HG03469 (cell line): ENCODE measurements around the gene OCIAD1.
"Not testable (repeated sequence)": the region's sequence is repeated elsewhere in the genome, so short reads cannot be mapped to it uniquely, and the experiment has no call there.

Experiments
- ATAC-seq: cut with Tn5 transposase; IDR thresholded peaks from one replicate; pipeline ENCODE4 v1.9.1; 2021; ENCODE audit warnings: mild to moderate bottlenecking, moderate library complexity, moderate number of reproducible peaks; ENCODE audit not compliant: unreplicated experiment

Gene OCIAD1

DNA sequence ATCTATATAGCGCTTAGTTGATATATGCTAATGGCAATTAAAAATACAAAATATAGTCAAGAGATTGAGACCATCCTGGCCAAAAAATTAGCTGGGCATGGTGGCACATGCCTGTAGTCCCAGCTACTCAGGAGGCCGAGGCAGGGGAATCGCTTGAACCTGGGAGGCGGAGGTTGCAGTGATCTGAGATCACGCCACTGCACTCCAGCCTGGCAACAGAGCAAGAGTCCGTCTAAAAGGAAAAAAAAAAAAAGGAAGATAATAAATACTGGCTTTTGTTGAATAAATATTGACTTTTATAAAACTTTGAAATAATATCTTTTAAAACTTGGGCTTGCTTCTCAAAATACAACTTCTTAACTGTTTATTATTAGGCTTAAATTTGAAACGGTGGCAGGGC, 14.6 kb upstream of the OCIAD1 start:
- not testable (repeated sequence) for ATAC-seq

DNA sequence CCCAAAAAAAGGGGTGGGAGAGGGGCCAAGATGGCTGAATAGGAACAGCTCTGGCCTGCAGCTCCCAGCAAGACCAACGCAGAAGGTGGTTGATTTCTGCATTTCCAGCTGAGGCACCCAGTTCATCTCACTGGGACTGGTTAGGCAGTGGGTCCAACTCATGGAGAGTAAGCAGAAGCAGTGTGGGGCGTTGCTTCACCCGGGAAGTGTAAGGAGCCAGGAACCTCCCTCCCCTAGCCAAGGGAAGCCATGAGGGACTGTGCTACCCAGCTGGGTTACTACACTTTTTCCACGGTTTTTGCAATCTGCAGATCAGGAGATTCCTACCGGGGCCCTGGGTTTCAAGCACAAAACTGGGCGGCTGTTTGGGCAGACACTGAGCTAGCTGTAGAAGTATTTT, 13.9 kb upstream of the OCIAD1 start:
- no peak for ATAC-seq

DNA sequence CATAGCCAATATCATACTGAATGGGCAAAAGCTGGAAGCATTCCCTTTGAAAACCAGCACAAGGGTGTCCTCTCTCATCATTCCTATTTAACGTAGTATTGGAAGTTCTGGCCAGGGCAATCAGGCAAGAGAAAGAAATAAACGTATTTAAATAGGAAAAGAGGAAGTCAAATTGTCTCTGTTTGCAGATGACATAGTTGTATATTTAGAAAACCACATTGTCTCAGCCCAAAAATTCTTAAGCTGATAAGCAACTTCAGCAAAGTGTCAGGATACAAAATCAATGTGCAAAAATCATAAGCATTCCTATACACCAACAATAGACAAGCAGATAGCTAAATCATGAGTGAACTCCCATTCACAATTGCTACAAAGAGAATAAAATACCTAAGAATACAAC, 9.5 kb upstream of the OCIAD1 start:
- ATAC-seq = not testable (repeated sequence)

DNA sequence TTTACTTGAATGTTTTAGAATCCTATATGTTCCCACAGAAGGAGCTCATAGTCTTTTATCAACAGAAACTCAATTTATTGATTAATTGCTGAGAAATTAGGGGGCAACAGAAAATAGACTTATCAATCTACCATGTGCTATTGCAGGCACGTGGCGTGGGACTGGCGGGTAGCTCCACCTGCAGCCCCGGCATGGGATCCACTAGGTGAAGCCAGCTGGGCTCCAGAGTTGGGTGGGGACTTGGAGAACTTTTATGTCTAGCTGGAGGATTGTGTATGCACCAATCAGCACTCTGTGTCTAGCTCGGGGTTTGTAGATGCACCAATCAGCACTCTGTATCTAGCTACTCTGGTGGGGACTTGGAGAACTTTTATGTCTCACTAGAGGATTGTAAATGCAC, 3.3 kb upstream of the OCIAD1 start:
- no peak for ATAC-seq

DNA sequence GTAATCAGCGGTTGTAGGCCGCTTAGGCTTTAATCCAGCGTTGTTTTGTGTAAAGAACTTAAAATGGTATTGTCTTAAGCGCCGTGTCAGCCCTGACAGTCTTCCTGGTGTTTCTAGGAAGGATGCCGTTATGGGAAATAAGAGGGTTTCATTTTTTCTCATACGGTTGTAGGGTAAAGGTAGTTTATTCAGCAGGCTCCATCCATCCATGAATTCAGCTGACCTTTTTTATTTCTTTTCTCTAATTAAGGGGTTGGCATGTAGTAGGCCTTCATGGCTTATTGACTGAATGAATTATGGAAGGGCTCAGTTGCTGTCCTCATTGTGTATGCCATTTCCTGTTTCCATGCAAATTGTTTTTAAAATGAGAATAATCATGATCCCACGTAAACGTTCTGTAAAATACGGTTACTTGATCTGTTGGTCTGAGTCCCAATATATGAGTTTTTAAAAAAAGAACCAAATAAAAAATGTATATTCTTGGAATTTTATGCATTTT, 693 bp downstream of the OCIAD1 start:
- no peak for ATAC-seq

DNA sequence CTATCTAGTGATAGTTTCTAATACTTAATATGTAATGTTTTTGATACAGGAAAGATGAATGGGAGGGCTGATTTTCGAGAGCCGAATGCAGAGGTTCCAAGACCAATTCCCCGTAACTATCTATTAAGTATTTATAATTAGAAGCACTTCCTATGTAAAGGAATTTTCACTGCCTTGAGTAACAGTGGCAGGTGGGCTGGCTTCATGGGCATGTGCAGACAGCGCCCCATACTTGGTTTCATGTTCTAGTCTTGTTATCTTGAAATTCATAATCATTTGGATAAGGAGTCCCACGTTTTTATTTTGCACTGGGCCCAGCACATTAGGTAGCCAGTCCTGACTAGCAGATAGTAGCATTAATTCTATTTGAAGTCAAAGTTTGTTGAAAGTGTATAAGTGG, 1.7 kb downstream of the OCIAD1 start:
- ATAC-seq = no peak

DNA sequence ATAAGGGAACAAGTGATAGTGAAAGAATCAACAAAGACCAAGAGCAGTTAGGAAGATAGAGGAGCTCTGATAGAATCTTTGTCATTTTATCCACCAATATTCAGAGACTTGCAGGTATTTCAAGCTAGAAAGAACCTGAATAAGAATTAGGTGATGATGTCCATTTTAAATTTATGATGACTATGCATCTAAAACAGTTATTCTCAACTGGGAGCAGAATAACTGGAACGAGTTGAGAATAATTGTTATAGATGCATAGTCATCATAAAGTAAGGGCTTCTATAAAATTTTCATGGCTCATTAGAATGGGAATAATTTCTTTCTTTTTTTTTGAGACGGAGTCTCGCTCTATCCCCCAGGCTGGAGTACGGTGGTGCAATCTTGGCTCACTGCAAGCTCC, 5.8 kb downstream of the OCIAD1 start:
- no peak for ATAC-seq

DNA sequence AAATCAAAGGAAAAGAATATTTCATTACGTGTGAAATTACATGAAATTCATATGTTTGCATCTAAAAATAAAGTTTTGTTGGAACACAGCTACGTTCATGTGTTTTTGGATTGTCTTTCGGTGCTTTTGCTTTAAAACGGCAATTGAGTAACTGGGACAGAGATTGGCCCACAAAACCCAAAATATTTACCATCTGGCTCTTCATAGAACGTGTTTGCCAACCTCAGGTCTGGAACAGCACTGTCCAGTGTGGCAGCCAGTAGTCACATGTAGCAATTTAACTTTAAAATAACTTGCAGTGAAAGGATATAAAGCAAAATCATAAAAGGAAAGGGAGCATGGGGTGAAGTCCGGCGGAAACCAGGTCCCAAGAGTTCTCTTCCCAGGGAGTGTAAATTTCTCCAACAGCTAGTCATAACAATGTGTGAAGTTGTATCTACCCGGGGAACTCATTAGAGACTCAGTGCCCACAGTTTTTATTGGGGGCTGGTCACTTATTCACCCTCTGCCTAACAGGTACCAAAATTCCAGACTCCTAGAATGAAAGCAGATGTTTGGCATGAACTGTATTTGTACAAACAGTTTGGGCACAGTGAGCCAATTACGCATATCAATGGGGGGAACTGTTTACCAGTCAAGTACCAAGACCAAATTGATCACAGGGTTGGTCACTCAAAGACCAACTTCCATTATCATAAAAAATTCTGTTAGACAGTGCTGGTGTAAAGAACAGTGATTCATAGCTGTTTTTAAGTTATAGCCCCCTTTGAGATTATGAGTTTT, 10.3 kb downstream of the OCIAD1 start:
- no peak for ATAC-seq

DNA sequence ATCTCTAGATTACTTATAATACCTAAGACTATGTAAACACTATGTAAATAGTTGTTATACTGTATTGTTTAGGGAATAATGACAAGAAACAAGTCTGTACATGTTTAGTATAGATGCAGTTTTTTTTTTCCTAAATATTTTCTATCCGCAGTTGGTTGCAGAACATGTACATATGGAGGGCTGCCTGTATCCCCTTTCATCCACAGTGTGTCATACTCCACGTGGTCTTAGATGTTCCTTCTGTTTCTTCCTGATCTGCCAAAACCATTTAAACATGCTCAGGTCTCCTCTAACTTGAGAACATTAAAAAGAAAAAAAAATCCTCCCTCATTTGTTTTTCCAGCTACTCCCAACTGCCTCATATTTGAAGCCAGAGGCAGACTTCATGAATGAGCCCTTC, 14.0 kb downstream of the OCIAD1 start:
- ATAC-seq = no peak

DNA sequence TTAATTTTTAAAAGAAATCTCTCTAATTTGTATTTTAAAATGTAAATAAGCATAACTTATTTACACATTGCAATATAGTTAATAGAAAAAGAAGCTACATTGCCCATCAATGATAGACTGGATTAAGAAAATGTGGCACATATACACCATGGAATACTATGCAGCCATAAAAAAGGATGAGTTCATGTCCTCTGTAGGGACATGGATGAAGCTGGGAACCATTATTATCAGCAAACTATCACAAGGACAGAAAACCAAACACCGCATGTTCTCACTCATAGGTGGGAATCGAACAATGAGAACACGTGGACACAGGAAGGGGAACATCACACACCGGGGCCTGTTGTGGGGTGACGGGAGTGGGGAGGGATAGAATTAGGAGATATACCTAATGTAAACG, 17.9 kb downstream of the OCIAD1 start:
- ATAC-seq = not testable (repeated sequence)

DNA sequence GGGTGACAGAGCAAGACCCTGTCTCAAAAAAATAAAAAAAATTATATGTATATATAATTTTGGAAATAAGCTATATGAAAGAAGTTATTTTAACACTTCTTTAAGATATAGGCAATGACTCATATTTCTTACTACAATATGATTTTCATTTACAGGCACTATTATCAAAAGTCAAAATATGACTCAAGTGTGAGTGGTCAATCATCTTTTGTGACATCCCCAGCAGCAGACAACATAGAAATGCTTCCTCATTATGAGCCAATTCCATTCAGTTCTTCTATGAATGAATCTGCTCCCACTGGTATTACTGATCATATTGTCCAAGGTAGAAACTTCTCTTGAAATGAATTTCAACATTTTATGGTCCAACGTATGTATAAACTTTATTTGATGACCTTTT, 20.8 kb downstream of the OCIAD1 start:
- ATAC-seq = no peak

DNA sequence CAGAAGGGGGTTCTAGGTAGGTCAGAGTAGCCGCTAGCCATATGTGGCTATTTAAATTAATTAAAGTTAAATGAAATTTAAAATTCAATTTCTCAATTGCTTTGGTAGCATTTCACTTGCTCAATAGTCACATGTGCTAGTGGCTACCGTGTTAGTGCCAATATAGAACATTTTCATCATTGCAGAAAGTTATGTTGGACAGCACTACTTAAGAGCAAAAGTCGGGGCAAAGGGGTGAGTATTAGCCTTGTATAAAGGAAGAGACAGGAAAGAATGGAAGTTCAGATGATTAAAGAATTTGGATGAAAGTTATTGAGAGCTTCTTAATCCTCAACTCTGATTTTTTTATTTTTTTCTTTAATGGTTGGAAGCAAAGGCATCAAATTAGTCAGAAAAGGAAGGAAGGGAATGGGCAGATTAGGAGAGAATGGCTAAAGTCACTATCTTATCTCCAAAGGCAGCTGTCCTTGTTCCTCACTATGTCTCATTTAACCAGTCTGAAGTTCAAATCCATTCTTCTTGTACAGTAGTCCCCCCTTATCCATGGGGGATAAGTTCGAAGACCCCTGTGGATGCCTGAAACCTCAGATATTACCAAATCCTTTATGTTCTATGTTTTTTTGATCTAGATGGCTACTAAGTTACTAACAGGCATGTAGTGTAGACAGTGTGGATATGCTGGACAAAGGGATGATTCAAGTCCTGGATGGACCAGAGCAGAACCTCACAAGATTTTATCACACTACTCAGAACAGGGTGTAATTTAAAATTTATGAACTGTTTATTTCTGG, 22.9 kb downstream of the OCIAD1 start:
- no peak for ATAC-seq

DNA sequence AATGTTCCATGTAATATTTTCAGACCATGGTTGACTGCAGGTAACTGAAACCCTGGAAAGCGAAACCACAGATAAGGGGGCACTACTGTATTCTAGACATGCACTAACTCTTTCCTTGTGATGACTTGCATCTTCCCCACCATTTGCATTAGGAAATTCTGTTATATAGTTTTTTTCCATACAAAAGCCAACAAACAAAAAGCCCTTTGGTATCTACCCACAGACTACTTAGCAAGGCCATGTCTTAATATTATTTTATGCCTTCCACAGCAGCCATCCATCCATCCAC, 23.5 kb downstream of the OCIAD1 start:
- no peak for ATAC-seq

DNA sequence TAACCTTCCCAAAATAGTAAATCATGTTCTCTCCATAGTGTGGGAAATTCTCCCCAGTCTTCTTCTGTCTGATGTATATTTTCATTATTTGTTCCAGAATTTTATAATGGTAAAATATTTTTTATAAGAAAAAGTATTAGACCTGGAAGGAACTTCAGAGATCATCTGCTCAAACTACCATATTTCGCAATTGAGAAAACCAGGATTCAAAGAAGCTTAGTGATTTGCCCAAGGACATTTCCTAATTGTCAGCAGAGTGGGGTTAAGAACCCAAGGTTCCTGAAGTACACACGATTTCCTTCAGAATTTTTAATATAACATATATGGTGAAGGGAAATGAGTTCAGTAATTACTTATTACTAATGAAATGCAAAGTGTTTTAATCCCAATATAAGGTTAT, 24.1 kb downstream of the OCIAD1 start:
- ATAC-seq = no peak

DNA sequence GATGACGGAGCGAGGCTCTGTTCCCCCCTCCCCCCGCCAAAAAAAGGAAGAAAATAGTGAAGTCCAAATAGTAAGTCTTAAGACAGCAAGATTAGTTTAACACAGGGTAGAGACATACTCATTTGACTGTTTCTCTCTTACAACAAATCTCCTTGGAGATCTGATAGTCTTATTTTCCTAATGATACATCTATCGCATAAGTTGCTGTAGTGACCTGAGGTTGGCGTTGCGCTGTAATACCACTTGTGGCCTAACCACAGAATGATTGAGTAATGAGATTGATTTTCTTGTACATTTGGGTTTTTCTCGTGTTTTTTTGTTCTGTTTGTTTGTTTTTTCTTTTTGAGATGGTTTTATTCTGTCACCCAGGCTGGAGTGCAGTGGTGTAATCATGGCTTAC, 27.2 kb downstream of the OCIAD1 start:
- ATAC-seq = no peak

DNA sequence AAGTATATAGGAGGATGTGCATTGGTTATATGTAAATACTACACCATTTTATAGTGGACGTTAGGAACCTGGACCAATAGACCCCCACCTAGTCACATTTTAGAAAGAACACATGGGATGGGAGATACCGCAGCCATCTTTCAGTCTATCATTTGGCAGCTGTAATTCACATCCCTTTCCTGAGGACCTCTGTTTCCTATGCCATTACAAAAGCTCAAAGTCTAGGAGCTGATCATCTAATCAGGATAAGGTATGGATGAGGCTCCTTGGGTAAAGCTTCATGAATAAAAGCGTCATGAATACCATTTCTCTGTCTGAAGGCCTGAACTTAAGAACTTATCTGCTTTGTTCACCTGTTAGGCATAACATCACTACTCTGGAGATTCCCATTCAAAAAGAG, 31.1 kb downstream of the OCIAD1 start:
- no peak for ATAC-seq

DNA sequence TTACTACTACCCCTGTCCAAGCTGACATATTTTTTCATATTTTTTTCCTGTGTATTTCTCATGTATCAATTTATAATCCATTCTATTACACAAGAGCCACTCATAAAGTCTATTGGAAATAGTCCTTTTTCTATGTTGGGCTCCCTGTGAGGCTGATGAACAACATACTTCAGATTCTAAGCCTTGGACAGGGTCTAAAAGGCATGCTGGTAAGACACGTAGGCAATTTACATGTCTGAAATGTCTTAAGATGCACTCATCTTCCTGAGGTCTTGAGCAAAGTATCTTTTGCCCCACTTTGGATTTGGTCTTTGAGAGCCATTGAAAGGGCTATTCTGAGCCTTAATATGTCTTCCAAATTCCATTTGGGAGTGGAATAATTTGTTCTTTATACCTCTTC, 31.8 kb downstream of the OCIAD1 start:
- ATAC-seq = no peak

DNA sequence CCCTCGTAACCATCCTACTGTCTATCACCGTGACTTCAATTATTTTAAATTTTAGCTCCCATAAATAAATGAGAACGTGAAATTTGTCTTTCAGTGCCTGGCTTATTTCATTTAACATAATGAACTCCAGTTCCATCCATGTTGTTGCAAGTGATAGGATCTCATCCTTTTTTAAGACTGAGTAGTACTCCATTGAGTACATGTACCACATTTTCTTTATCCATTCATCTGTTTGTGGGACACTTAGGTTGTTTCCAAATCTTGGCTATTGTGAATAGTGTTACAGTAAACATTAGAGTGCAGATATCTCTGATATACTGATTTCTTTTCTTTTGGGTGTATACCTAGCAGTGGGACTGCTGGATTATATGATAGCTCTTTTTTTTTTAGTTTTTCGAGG, 32.8 kb downstream of the OCIAD1 start:
- no peak for ATAC-seq

DNA sequence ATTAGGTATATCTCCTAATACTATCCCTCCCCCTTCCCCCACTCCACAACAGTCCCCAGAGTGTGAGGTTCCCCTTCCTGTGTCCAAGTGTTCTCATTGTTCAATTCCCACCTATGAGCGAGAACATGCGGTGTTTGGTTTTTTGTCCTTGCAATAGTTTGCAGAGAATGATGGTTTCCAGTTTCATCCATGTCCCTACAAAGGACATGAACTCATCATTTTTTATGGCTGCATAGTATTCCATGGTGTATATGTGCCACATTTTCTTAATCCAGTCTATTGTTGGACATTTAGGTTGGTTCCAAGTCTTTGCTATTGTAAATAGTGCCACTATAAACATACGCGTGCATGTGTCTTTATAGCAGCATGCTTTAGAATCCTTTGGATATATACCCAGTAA, 33.8 kb downstream of the OCIAD1 start:
- not testable (repeated sequence) for ATAC-seq

DNA sequence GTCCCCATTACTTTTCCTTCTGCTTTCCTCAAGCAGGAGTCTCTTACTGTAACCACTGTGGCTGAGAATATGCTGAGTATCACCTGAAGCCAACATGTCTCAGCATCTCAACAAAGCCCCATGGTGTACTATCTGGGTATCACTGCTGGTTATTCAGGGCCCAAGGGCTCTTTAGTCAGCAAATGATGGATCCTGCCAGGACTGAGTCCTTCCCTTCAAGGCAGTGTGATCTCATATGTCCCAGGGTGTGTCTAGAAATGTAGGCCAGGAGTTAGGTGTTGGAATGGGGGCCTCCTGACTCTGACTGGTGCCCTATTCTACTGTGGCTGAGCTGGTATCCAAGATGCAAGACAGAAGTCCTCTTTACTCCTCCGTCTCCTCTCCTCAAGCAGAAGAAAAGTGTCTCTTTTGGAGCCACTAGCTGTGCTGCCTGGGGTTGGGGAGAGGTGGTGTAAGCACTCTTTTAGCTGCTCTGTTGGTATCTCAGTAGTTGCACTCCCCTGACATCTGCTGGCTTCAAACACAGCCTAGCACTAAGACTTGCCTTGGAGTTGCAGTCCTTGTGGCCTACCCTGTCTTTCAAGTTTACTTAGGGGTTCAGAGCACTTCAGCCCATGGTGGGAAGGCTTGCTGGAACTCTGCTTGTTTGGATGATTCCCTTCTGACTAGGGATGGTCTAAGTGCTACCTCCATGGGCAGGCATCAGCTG, 47.1 kb downstream of the OCIAD1 start:
- ATAC-seq = no peak

DNA sequence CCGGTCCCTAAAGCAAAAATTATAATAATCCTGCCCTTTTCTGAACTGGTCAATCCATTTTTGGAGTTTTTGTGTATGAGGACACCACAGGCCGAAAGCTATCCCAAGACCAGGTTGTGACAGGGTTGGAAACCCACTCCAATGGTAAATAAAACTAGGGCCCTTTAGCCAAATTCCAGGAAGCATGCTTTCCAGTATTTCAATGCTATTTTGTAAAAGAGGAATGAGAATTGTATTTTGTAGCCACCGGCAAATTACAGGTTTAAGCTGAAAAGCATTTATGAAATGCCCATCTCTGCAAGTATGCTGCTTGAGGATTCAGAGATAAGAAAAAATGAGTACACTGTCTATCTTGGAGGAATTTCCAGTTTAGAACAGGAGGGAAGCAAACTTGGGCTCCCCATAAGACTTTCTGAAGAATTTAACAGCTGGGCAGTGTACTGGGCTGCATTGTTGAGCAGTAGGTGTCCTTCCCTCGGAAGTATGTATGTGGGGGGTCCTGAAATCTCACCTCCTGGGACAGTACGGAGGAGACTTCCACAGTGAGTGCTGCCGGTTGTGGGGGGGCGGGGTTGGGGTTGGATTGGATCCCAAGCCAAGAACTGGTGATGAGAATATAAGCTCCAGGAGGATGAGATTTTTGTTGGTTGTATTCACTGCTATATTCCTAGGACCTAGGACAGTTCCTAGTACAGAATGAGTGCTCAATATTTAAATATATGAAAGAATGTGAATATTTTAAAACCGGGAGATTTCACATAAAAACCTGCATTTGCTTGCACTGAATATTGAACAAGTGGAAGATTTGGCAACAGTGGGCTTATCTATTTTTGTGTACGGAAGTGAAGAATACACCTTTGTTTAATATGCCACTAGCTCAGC, 48.9 kb downstream of the OCIAD1 start:
- no peak for ATAC-seq
